A673 (cell line): ENCODE data around the gene GRID1. TPM values are rescaled to one million over a fixed set of nuclear protein-coding genes. Genes with fewer than 3 reads are reported as not detected.

ENCODE experiments used
- BruUV-seq: library from RNA; stranded (reverse); fragments of 400-500 nt; replicated peaks from 2 replicates; lab custom pipeline; 2021; lab: Mats Ljungman, UMichigan
- CTCF ChIA-PET: fragments of 300-600 bp; sonication (Branson Sonifier 250); formaldehyde crosslinking; loops from one replicate; lab custom pipeline; 2022; ENCODE audit warnings: antibody characterized with exemption; lab: Charles Lee
- POLR2A ChIA-PET: fragments of 300-600 bp; sonication (Branson Sonifier 250); formaldehyde crosslinking; loops from one replicate; lab custom pipeline; 2022; ENCODE audit warnings: antibody characterized with exemption; ENCODE audit not compliant: low non-redundant PET; lab: Charles Lee
- DNase-seq: peaks from one replicate; pipeline ENCODE4 v3.0.0-alpha.2; 2015; ENCODE audit warnings: low spot score
- H3K27ac ChIP-seq: fragments of 200-600 bp; sonication (generic); 2 replicates; pipeline ENCODE4 v1.5.1; 2016; ENCODE audit warnings: mixed run types, low read depth, mild to moderate bottlenecking, mixed read lengths, antibody characterized with exemption, low read length; ENCODE audit not compliant: poor library complexity, severe bottlenecking
- H3K27me3 ChIP-seq: fragments of 200-600 bp; sonication (generic); replicated peaks from 2 replicates; pipeline ENCODE4 v1.6.1; 2017; ENCODE audit warnings: mixed run types, low read depth, mild to moderate bottlenecking, mixed read lengths, antibody characterized with exemption, low read length; ENCODE audit not compliant: insufficient read depth, poor library complexity
- H3K36me3 ChIP-seq: fragments of 200-600 bp; sonication (generic); 2 replicates; pipeline ENCODE4 v1.6.1; 2016; ENCODE audit warnings: mixed run types, mild to moderate bottlenecking, mixed read lengths, antibody characterized with exemption, low read length; ENCODE audit not compliant: insufficient read depth, poor library complexity, severe bottlenecking
- H3K4me1 ChIP-seq: fragments of 200-600 bp; sonication (generic); 2 replicates; pipeline ENCODE4 v1.6.1; 2017; ENCODE audit warnings: mixed run types, mild to moderate bottlenecking, mixed read lengths, antibody characterized with exemption, low read length; ENCODE audit not compliant: insufficient read depth, poor library complexity, severe bottlenecking
- H3K4me3 ChIP-seq: fragments of 200-600 bp; sonication (generic); 2 replicates; pipeline ENCODE4 v1.5.1; 2016; ENCODE audit warnings: low read depth, mixed run types, mild to moderate bottlenecking, mixed read lengths, low read length; ENCODE audit not compliant: poor library complexity, severe bottlenecking
- H3K9me3 ChIP-seq: fragments of 200-600 bp; sonication (generic); 2 replicates; pipeline ENCODE4 v1.6.1; 2016; ENCODE audit warnings: mixed run types, low read depth, mild to moderate bottlenecking, mixed read lengths, antibody characterized with exemption, low read length; ENCODE audit not compliant: poor library complexity, severe bottlenecking
- EZH2 ChIP-seq: fragments of 200-600 bp; sonication (generic); IDR thresholded peaks from 2 replicates; pipeline ENCODE4 v1.6.1; 2017; ENCODE audit warnings: borderline replicate concordance, low read depth, mild to moderate bottlenecking, mixed read lengths, antibody characterized with exemption, low read length; ENCODE audit not compliant: poor library complexity, severe bottlenecking
- intact Hi-C: fragments of 100-400 bp; cut with micrococcal nuclease; formaldehyde crosslinking; loops from one replicate; pipeline ENCODE4 v1.10.0; 2022; ENCODE audit not compliant: unreplicated experiment
- total RNA-seq: library from RNA; stranded (reverse); gene quantifications from 2 replicates; pipeline ENCODE4 v1.2.3, GENCODE V29; 2021
- TF ChIP-seq, protein P1 (sequence below): fragments of 300-800, 200-600 bp; sonication (generic); conservative IDR thresholded peaks from 2 replicates; pipeline ENCODE4 v1.5.1; 2017; ENCODE audit warnings: low read depth, mild to moderate bottlenecking, antibody characterized with exemption, low read length, moderate library complexity, mixed read lengths

GRID1 gene
- total RNA-seq, 1 experiment from 2014 or later, result not detected

DNA sequence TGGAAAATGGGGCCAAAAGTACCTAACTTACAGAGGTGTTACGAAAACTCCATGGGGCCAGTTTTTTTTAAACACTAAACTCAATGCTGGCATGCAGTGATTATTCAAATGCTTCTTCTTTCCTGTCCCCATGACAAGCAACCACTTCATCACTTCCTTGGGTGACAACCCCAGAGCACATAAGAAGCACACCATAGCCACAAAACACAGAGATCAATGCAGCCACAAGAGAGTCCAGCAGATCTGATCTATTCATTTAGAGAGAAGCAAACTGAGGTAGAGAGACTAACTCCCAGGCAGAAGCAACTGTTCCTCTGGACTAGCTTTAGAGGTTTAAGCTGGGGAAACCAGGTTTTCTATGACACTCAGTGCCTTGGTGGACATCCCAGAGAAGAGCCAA lies 180.0 kb downstream of the GRID1 start:
- H3K9me3 ChIP-seq, result no peaks in the 10 kb centered on the region
- CTCF ChIA-PET, result no interaction called here
- no peaks in the 10 kb centered on the region for H3K36me3 ChIP-seq
- intact Hi-C loops, result no loop called here
- no TSS peak for BruUV-seq
- H3K4me1 ChIP-seq, result no peaks in the 10 kb centered on the region
- no peak overlapping the region for H3K4me3 ChIP-seq
- POLR2A ChIA-PET, result interaction anchor here (0.8 kb wide), 1 partner anchor 190 kb away, joined by 7 read pairs; no protein-coding TSS in a partner anchor
- DNase-seq, result no peak
- H3K27me3 ChIP-seq, result peaks cover 38% of the 10 kb centered on the region
- no peak for TF ChIP-seq EZH2
- TF ChIP-seq, protein P1, sequence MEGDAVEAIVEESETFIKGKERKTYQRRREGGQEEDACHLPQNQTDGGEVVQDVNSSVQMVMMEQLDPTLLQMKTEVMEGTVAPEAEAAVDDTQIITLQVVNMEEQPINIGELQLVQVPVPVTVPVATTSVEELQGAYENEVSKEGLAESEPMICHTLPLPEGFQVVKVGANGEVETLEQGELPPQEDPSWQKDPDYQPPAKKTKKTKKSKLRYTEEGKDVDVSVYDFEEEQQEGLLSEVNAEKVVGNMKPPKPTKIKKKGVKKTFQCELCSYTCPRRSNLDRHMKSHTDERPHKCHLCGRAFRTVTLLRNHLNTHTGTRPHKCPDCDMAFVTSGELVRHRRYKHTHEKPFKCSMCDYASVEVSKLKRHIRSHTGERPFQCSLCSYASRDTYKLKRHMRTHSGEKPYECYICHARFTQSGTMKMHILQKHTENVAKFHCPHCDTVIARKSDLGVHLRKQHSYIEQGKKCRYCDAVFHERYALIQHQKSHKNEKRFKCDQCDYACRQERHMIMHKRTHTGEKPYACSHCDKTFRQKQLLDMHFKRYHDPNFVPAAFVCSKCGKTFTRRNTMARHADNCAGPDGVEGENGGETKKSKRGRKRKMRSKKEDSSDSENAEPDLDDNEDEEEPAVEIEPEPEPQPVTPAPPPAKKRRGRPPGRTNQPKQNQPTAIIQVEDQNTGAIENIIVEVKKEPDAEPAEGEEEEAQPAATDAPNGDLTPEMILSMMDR, result no peak
- no peak overlapping the region for H3K27ac ChIP-seq

DNA sequence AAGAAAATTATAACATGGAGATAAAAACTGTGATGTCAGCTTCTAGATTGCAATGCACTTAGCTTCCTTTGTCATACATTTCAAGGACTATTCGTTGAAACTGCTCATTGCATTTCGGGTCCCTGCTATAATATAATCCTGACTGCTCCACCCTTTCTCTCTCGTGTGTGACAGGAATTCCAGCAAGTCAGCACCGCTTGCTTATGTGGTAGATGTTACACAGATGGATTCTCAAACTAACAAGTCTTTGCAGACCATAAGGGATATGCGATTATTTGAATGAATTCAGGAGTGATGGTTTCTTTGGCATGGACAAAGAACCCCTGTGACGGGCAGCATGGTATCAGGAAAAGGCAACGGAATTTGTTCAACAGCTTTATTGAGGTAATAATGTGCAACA lies 184.0 kb downstream of the GRID1 start:
- no peaks in the 10 kb centered on the region for H3K36me3 ChIP-seq
- BruUV-seq, result no TSS peak
- H3K9me3 ChIP-seq, result no peaks in the 10 kb centered on the region
- intact Hi-C loops, result no loop called here
- ChIA-PET CTCF (no interaction called here), POLR2A (no interaction called here)
- H3K27ac ChIP-seq, result no peak overlapping the region
- H3K27me3 ChIP-seq, result peaks cover 38% of the 10 kb centered on the region
- H3K4me3 ChIP-seq, result no peak overlapping the region
- no peak for DNase-seq
- TF ChIP-seq, protein P1, result no peak
- TF ChIP-seq EZH2, result no peak
- H3K4me1 ChIP-seq, result no peaks in the 10 kb centered on the region

DNA sequence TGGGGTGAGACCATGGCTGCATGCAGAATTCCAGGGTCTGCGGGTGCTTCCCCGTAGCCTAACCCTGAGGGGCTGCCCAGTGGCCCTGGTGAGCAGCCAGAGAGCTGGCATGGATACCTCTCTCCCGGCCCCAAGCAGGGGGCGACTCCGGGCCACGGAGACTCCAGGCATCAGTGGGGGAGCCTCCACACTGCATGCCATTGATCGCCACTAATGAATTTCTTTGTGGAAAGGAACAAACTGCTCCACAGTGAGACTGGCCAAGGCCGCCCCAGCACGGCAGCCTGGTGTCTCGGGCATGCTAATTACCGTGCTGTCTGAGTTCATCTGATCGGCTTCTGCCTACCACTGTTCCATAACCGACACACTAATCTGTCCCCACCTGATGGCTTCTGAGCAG lies 184.4 kb downstream of the GRID1 start:
- no peaks in the 10 kb centered on the region for H3K4me1 ChIP-seq
- ChIA-PET CTCF (no interaction called here), POLR2A (no interaction called here)
- intact Hi-C loops, result no loop called here
- no peak for DNase-seq
- H3K4me3 ChIP-seq, result no peak overlapping the region
- H3K27me3 ChIP-seq, result peaks cover 37% of the 10 kb centered on the region
- no TSS peak for BruUV-seq
- TF ChIP-seq EZH2, result no peak
- TF ChIP-seq, protein P1, result no peak
- no peak overlapping the region for H3K27ac ChIP-seq
- no peaks in the 10 kb centered on the region for H3K36me3 ChIP-seq
- H3K9me3 ChIP-seq, result no peaks in the 10 kb centered on the region
